Left renal cortex interstitium (tissue), 4 donors: ENCODE measurements around the gene GNA12. TPM values are rescaled to one million over a fixed set of nuclear protein-coding genes. Genes with fewer than 3 reads are reported as not detected.

Experiments
- DNase-seq, 4 donors: peaks; one replicate each; pipeline ENCODE4 v3.0.0-alpha.2; 2013; ENCODE audit warnings: low read depth in 4 of 4, low spot score in 2 of 4, missing footprints in 1 of 4
- polyA plus RNA-seq, 4 donors: library from polyadenylated mRNA; unstranded; fragments of 120-200 nt; gene quantifications; one replicate each; pipeline ENCODE4 v1.2.1, GENCODE V29; 2013; ENCODE audit not compliant: insufficient read length in 4 of 4

Gene GNA12
- polyA plus RNA-seq, result 10 to 100 TPM; 37.8 to 50.1 (median 42.3) TPM

GRCh38 chr7:2844153-2845033 is at the start of gene GNA12:
TSS of gene GNA12 (minus strand) at chr7:2844308. CDS start at chr7:2844161, 147 bp downstream.
- peak; percentile 91 to 97 (median 96) for DNase-seq

- DNase-seq, result no peak
These were observed 49.3 kb upstream of the GNA12 start for GRCh38 chr7:2893411-2893861.

GRCh38 chr7:2892549-2892948 is 48.4 kb upstream of the GNA12 start:
- no peak for DNase-seq

GRCh38 chr7:2887816-2888215 is 43.7 kb upstream of the GNA12 start:
- DNase-seq, result no peak

- DNase-seq, result no peak
These were observed 42.8 kb upstream of the GNA12 start for GRCh38 chr7:2886900-2887299.

GRCh38 chr7:2886391-2886790 is 42.3 kb upstream of the GNA12 start:
- no peak for DNase-seq

- DNase-seq, result no peak
These were observed 40.1 kb upstream of the GNA12 start for GRCh38 chr7:2884161-2884560.

- no peak for DNase-seq
These were observed 39.0 kb upstream of the GNA12 start for GRCh38 chr7:2883101-2883500.

GRCh38 chr7:2882111-2882510 is 38.0 kb upstream of the GNA12 start:
- no peak for DNase-seq

- DNase-seq, result no peak
These were observed 36.9 kb upstream of the GNA12 start for GRCh38 chr7:2880874-2881533.

- DNase-seq, result no peak
These were observed 35.9 kb upstream of the GNA12 start for GRCh38 chr7:2880051-2880450.

- no peak for DNase-seq
These were observed 35.2 kb upstream of the GNA12 start for GRCh38 chr7:2879354-2879753.

GRCh38 chr7:2878306-2878705 is 34.2 kb upstream of the GNA12 start:
- DNase-seq, result no peak

- no peak for DNase-seq
These were observed 32.1 kb upstream of the GNA12 start for GRCh38 chr7:2876031-2876731.

GRCh38 chr7:2873686-2874551 is 29.8 kb upstream of the GNA12 start:
- DNase-seq, result no peak

- no peak for DNase-seq
These were observed 29.0 kb upstream of the GNA12 start for GRCh38 chr7:2873146-2873545.

- DNase-seq, result no peak
These were observed 28.3 kb upstream of the GNA12 start for GRCh38 chr7:2872296-2872874.

- DNase-seq, result no peak
These were observed 26.4 kb upstream of the GNA12 start for GRCh38 chr7:2870471-2870931.

- DNase-seq, result no peak
These were observed 25.9 kb upstream of the GNA12 start for GRCh38 chr7:2869981-2870380.

GRCh38 chr7:2866601-2867000 is 22.5 kb upstream of the GNA12 start:
- no peak for DNase-seq
